Body of pancreas (tissue), 4 donors: Measurements from ENCODE around the gene GALNT17. TPM values are rescaled to one million over a fixed set of nuclear protein-coding genes. Genes with fewer than 3 reads are reported as not detected.

Experiments
- ATAC-seq: fragments of 150-250 bp; one replicate; pipeline ENCODE4 v1.9.1; 2016
- DNase-seq, 4 donors: peaks; one replicate each; pipeline ENCODE4 v3.0.0-alpha.2; 2019
- H3K27ac ChIP-seq, 4 donors: fragments of 200-600 bp; sonication (generic); 1 replicate in 3 of 4; 2 replicates in 1 of 4; pipeline versions ENCODE4 v1.5.1 to v1.6.1; 2016 to 2019; ENCODE audit warnings: mild to moderate bottlenecking in 1 of 4, mixed read lengths in 1 of 4, moderate library complexity in 1 of 4
- H3K27me3 ChIP-seq, 2 donors: fragments of 200-600 bp; sonication (generic); one replicate each; pipeline ENCODE4 v1.6.0; 2016; ENCODE audit warnings: mild to moderate bottlenecking in 1 of 2
- H3K36me3 ChIP-seq, 2 donors: fragments of 200-600 bp; sonication (generic); replicated peaks in 1 of 2; 2 replicates each; pipeline ENCODE4 v1.5.1; 2016; ENCODE audit warnings: low read depth in 2 of 2; ENCODE audit not compliant: insufficient read depth in 1 of 2
- H3K4me1 ChIP-seq: fragments of 200-600 bp; sonication (generic); one replicate; pipeline ENCODE4 v1.6.0; 2016
- H3K4me3 ChIP-seq, 2 donors: fragments of 200-600 bp; sonication (generic); 1 replicate in 1 of 2; 2 replicates in 1 of 2; pipeline ENCODE4 v1.5.1; 2016 to 2019
- H3K9me3 ChIP-seq, 3 donors: fragments of 200-600 bp; sonication (generic); 1 replicate in 2 of 3; 2 replicates in 1 of 3; pipeline ENCODE4 v1.5.1; 2016
- CTCF ChIP-seq, 7 experiments: fragments of 450-650 bp in 4 of 7; fragments of 200-600 bp in 3 of 7; sonication (generic) in 3 of 7; IDR thresholded peaks; one replicate each; pipeline ENCODE4 v1.5.1; 2016 to 2019; ENCODE audit warnings: antibody characterized with exemption in 7 of 7
- POLR2A ChIP-seq, 3 donors: fragments of 450-650 bp; IDR thresholded peaks; one replicate each; pipeline ENCODE4 v1.6.1; 2016; ENCODE audit warnings: antibody characterized with exemption in 3 of 3, mild to moderate bottlenecking in 2 of 3
- WGBS, 2 donors: methylation state at CpG; one replicate each; pipeline ENCODE4 v1.1.5; 2017; 5-methylcytosine and 5-hydroxymethylcytosine counted together
- intact Hi-C: fragments of 100-400 bp; cut with DNase I; formaldehyde crosslinking; loops from one replicate; pipeline ENCODE4 v1.15.1; 2023
- total RNA-seq, 2 donors: library from RNA; depleted of rRNA; stranded (reverse); fragments of >200 nt; gene quantifications; one replicate each; pipeline ENCODE4 v1.1.0, GENCODE V29; 2016

GALNT17 gene
- total RNA-seq, 2 donors from 2014 or later: 6.5 to 27.4 TPM

- Histone ChIP-seq H3K9me3 (no peaks in the 10 kb centered on the region), H3K27ac (peak overlapping the region in 1 of 4 donors; percentile 70), H3K4me1 (peaks cover 27% of the 10 kb centered on the region), H3K4me3 (peak overlapping the region in 1 of 2 donors; percentile 79), H3K27me3 (no peaks in the 10 kb centered on the region), H3K36me3 (no peaks in the 10 kb centered on the region)
- DNase-seq (peak; percentile 10 to 44 (median 22)), ATAC-seq (peak; percentile 28)
- intact Hi-C loops: no loop called here
- 0 to 1% methylated on average over 12 to 81 of the region's 88 CpGs for WGBS, 2 donors
- TF ChIP-seq CTCF (IDR thresholded peaks at IDR 0.05) (no peak), POLR2A (IDR thresholded peaks at IDR 0.05) (peak in 1 of 3 donors; percentile 13)
Measured at GRCh38 chr7:71132377-71133231, 660 bp downstream of the GALNT17 start.

GRCh38 chr7:71133232-71133622, 1.3 kb downstream of the GALNT17 start:
- intact Hi-C loops: no loop called here
- Histone ChIP-seq H3K4me3 (peak overlapping the region in 1 of 2 donors; percentile 79), H3K4me1 (peaks cover 27% of the 10 kb centered on the region), H3K9me3 (no peaks in the 10 kb centered on the region), H3K27me3 (no peaks in the 10 kb centered on the region), H3K36me3 (no peaks in the 10 kb centered on the region), H3K27ac (no peak overlapping the region)
- ATAC-seq: no peak
- TF ChIP-seq CTCF (IDR thresholded peaks at IDR 0.05): no peak
- 5 to 7% methylated on average over 17 of the region's 17 CpGs for WGBS, 2 donors
- DNase-seq: peak in 1 of 4 donors; percentile 13

- DNase-seq: no peak
- Histone ChIP-seq H3K36me3 (no peaks in the 10 kb centered on the region), H3K9me3 (no peaks in the 10 kb centered on the region), H3K27ac (no peak overlapping the region), H3K27me3 (no peaks in the 10 kb centered on the region), H3K4me1 (peaks cover 27% of the 10 kb centered on the region), H3K4me3 (no peak overlapping the region)
- TF ChIP-seq POLR2A (IDR thresholded peaks at IDR 0.05) (no peak), CTCF (IDR thresholded peaks at IDR 0.05) (no peak)
- 58 to 64% methylated on average over 11 of the region's 11 CpGs for WGBS, 2 donors
- intact Hi-C loops: no loop called here
- no peak for ATAC-seq
Measured at GRCh38 chr7:71133856-71134255, 1.9 kb downstream of the GALNT17 start.

DNA sequence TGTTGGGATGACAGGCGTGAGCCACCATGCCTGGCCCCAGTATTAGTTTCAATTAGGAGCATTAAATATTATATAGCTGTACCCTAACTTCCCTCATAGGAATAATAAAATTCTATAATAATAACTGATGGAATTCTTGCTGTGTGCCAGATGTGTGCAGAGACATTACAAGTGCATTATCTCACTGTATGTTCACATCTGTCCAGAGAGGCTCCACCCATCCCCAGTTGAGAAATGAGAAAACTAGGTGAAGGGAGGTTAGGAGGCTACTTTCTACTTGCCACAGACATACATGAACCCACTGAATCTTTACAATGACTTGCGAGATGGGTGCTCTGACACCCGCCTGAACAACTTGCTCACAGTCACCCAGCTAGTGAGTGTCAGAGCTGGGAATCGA, 3.2 kb downstream of the GALNT17 start:
- Histone ChIP-seq H3K4me1 (peaks cover 30% of the 10 kb centered on the region), H3K27me3 (no peaks in the 10 kb centered on the region), H3K9me3 (no peaks in the 10 kb centered on the region), H3K27ac (peak overlapping the region in 2 of 4 donors; percentile 18 to 44), H3K4me3 (no peak overlapping the region), H3K36me3 (no peaks in the 10 kb centered on the region)
- WGBS, 2 donors: 83 to 88% methylated on average over 4 of the region's 4 CpGs
- DNase-seq: no peak
- ATAC-seq: no peak
- TF ChIP-seq POLR2A (IDR thresholded peaks at IDR 0.05): no peak
- TF ChIP-seq CTCF (IDR thresholded peaks at IDR 0.05): no peak
- intact Hi-C loops: no loop called here
